MCF 10A (cell line): ENCODE results near the gene RXRB. TPM values are rescaled to one million over a fixed set of nuclear protein-coding genes. Genes with fewer than 3 reads are reported as not detected.

Source experiments
- BruUV-seq: library from RNA; stranded (reverse); fragments of 400-500 nt; replicated peaks from 2 replicates; lab custom pipeline; 2021; lab: Mats Ljungman, UMichigan
- CTCF ChIA-PET: fragments of 300-600 bp; sonication (Branson Sonifier 250); formaldehyde crosslinking; extraction: SDS; loops from one replicate; lab custom pipeline; 2021; ENCODE audit warnings: antibody characterized with exemption, inconsistent platforms; lab: Yijun Ruan, JAX
- POLR2A ChIA-PET: fragments of 300-600, 350-650 bp; sonication (Branson Sonifier 250); formaldehyde crosslinking; extraction: SDS; loops from one replicate; lab custom pipeline; 2020; ENCODE audit warnings: antibody characterized with exemption, inconsistent platforms; lab: Yijun Ruan, JAX
- DNase-seq: peaks from one replicate; pipeline ENCODE4 v3.0.0-alpha.2; 2018; ENCODE audit not compliant: unreplicated experiment
- H3K27ac Mint-ChIP-seq: one replicate; pipeline ENCODE4 v1.8.0; 2022; ENCODE audit warnings: mild to moderate bottlenecking, low read depth, mixed read lengths; ENCODE audit not compliant: unreplicated experiment
- H3K27me3 Mint-ChIP-seq: one replicate; pipeline ENCODE4 v1.8.0; 2022; ENCODE audit warnings: mixed read lengths; ENCODE audit not compliant: insufficient read depth, unreplicated experiment
- H3K36me3 Mint-ChIP-seq: one replicate; pipeline ENCODE4 v1.8.0; 2022; ENCODE audit warnings: mild to moderate bottlenecking, moderate library complexity, mixed read lengths; ENCODE audit not compliant: insufficient read depth, unreplicated experiment
- H3K4me1 Mint-ChIP-seq: one replicate; pipeline ENCODE4 v1.8.0; 2022; ENCODE audit warnings: mixed read lengths; ENCODE audit not compliant: insufficient read depth, unreplicated experiment
- H3K4me3 Mint-ChIP-seq: one replicate; pipeline ENCODE4 v1.8.0; 2022; ENCODE audit warnings: mild to moderate bottlenecking, moderate library complexity, mixed read lengths; ENCODE audit not compliant: unreplicated experiment
- H3K9me3 Mint-ChIP-seq: one replicate; pipeline ENCODE4 v1.8.0; 2022; ENCODE audit warnings: mixed read lengths; ENCODE audit not compliant: unreplicated experiment
- CTCF ChIP-seq: fragments of 200-600 bp; IDR thresholded peaks from one replicate; pipeline ENCODE4 v1.8.0; 2022; ENCODE audit warnings: antibody characterized with exemption, mild to moderate bottlenecking; ENCODE audit not compliant: unreplicated experiment
- intact Hi-C: fragments of 100-400 bp; cut with micrococcal nuclease; formaldehyde crosslinking; loops from 2 replicates; pipeline ENCODE4 v1.14.1; 2022
- microRNA-seq: library from miRNA; unstranded; fragments of <30 nt; microRNA quantifications from one replicate; pipeline ENCODE4 v1.2.0, GENCODE V29; 2022
- total RNA-seq: library from RNA; stranded (reverse); gene quantifications from 2 replicates; pipeline ENCODE4 v1.2.3, GENCODE V29; 2022

The RXRB gene
- total RNA-seq, 1 experiment from 2014 or later = 35.1 TPM

GRCh38 chr6:33147807-33148666 lies 52.4 kb downstream of the RXRB start:
- no TSS peak for BruUV-seq
- no peak overlapping the region for H3K4me3 Mint-ChIP-seq
- peaks cover 29% of the 10 kb centered on the region for H3K27me3 Mint-ChIP-seq
- H3K36me3 Mint-ChIP-seq = peaks cover 6% of the 10 kb centered on the region
- intact Hi-C loops = loop anchor here (1.0 kb wide), 2 partner anchors 30 to 134 kb away; no protein-coding TSS in a partner anchor
- POLR2A ChIA-PET = interaction anchor here (0.7 to 1.0 kb wide), 2 partner anchors 133 to 314 kb away, joined by 3 read pairs; no protein-coding TSS in a partner anchor
- CTCF ChIA-PET = interaction anchor here (0.7 to 6.8 kb wide), 17 partner anchors 8 to 1667 kb away, joined by 3 to 63 read pairs (median 4); no protein-coding TSS in a partner anchor
- DNase-seq = peak; percentile 58
- H3K4me1 Mint-ChIP-seq = no peaks in the 10 kb centered on the region
- peak; percentile 65 for TF ChIP-seq CTCF
- no peak overlapping the region for H3K27ac Mint-ChIP-seq
- H3K9me3 Mint-ChIP-seq = peaks cover 11% of the 10 kb centered on the region

- H3K4me1 Mint-ChIP-seq = no peaks in the 10 kb centered on the region
- intact Hi-C loops = no loop called here
- H3K27ac Mint-ChIP-seq = no peak overlapping the region
- no peaks in the 10 kb centered on the region for H3K9me3 Mint-ChIP-seq
- no peaks in the 10 kb centered on the region for H3K36me3 Mint-ChIP-seq
- peaks cover 38% of the 10 kb centered on the region for H3K27me3 Mint-ChIP-seq
- ChIA-PET POLR2A (no interaction called here), CTCF (interaction anchor here (0.6 to 1.0 kb wide), 3 partner anchors 20 to 163 kb away, joined by 3 read pairs; no protein-coding TSS in a partner anchor)
- no peak for TF ChIP-seq CTCF
- peak; percentile 16 for DNase-seq
- no TSS peak for BruUV-seq
- no peak overlapping the region for H3K4me3 Mint-ChIP-seq
Measured at GRCh38 chr6:33144373-33144772, 56.1 kb downstream of the RXRB start.

Small RNA genes lying within 50 kb of the gene (microRNA-seq; reads per million reads assigned to microRNA genes)
- gene MIR219A1 = 16.7 reads per million, percentile 55 among the genes with 10 or more reads in this experiment

Other genes with a start within 250 kb of the RXRB start
- 2.4 and 2.9 TPM in 2 replicates for gene HLA-DMA, start 247.6 kb downstream of the RXRB start, total RNA-seq
- 201 and 223 TPM in 2 replicates for gene BRD2, start 232.1 kb downstream of the RXRB start, total RNA-seq
- not detected in 2 replicates for gene HLA-DOA, start 191.1 kb downstream of the RXRB start, total RNA-seq
- not detected in 2 replicates for gene HLA-DPA1, start 127.0 kb downstream of the RXRB start, total RNA-seq
- not detected in 2 replicates for gene HLA-DPB1, start 124.7 kb downstream of the RXRB start, total RNA-seq
- gene COL11A2, start 8.2 kb downstream of the RXRB start, total RNA-seq = 0.91 and 1.5 TPM in 2 replicates
- gene SLC39A7, start 202 bp upstream of the RXRB start, total RNA-seq = 118 and 187 TPM in 2 replicates
- 26.4 and 26.6 TPM in 2 replicates for gene HSD17B8, start 4.0 kb upstream of the RXRB start, total RNA-seq
- gene RING1, start 7.8 kb upstream of the RXRB start, total RNA-seq = 45.4 and 48.3 TPM in 2 replicates
- 47.8 and 49.7 TPM in 2 replicates for gene VPS52, start 71.2 kb upstream of the RXRB start, total RNA-seq
- 4,063 and 4,680 TPM in 2 replicates for gene RPS18, start 71.4 kb upstream of the RXRB start, total RNA-seq
- gene B3GALT4, start 76.5 kb upstream of the RXRB start, total RNA-seq = 0.37 and 0.58 TPM in 2 replicates
- 53.1 and 57.0 TPM in 2 replicates for gene WDR46, start 88.6 kb upstream of the RXRB start, total RNA-seq
- 54.7 and 67.1 TPM in 2 replicates for gene PFDN6, start 88.9 kb upstream of the RXRB start, total RNA-seq
- gene RGL2, start 98.3 kb upstream of the RXRB start, total RNA-seq = 30.4 and 37.9 TPM in 2 replicates
- 84.9 and 87.9 TPM in 2 replicates for gene TAPBP, start 113.4 kb upstream of the RXRB start, total RNA-seq
- gene ZBTB22, start 117.1 kb upstream of the RXRB start, total RNA-seq = 12.3 and 15.5 TPM in 2 replicates
- gene DAXX, start 122.3 kb upstream of the RXRB start, total RNA-seq = 39.7 and 47.7 TPM in 2 replicates
- gene KIFC1, start 191.2 kb upstream of the RXRB start, total RNA-seq = 20.3 and 27.1 TPM in 2 replicates
- gene PHF1, start 210.3 kb upstream of the RXRB start, total RNA-seq = 28.9 and 33.9 TPM in 2 replicates
- gene CUTA, start 217.4 kb upstream of the RXRB start, total RNA-seq = 212 and 231 TPM in 2 replicates
- 6.7 and 9.9 TPM in 2 replicates for gene SYNGAP1, start 219.4 kb upstream of the RXRB start, total RNA-seq